Progenitor cell of endocrine pancreas (in vitro differentiated cells): Measurements from ENCODE around the gene RUNDC3A. TPM values are rescaled to one million over a fixed set of nuclear protein-coding genes. Genes with fewer than 3 reads are reported as not detected.

Source experiments
- DNase-seq: peaks from one replicate; pipeline ENCODE4 v3.0.0; 2021; ENCODE audit warnings: low spot score; ENCODE audit not compliant: unreplicated experiment
- H3K27ac Mint-ChIP-seq: 2 replicates; pipeline ENCODE4 v1.8.0; 2021; ENCODE audit warnings: mild to moderate bottlenecking, moderate library complexity, mixed read lengths
- H3K27me3 Mint-ChIP-seq: 2 replicates; pipeline ENCODE4 v1.8.0; 2021; ENCODE audit warnings: mixed read lengths
- H3K36me3 Mint-ChIP-seq: 2 replicates; pipeline ENCODE4 v1.8.0; 2022; ENCODE audit warnings: mixed read lengths; ENCODE audit not compliant: insufficient read depth
- H3K4me1 Mint-ChIP-seq: 2 replicates; pipeline ENCODE4 v1.8.0; 2021; ENCODE audit warnings: low read depth, mixed read lengths
- H3K4me3 Mint-ChIP-seq: 2 replicates; pipeline ENCODE4 v1.8.0; 2021; ENCODE audit warnings: low read depth, mild to moderate bottlenecking, moderate library complexity, mixed read lengths
- H3K9me3 Mint-ChIP-seq: 2 replicates; pipeline ENCODE4 v1.8.0; 2021; ENCODE audit warnings: low read depth, mixed read lengths
- CTCF ChIP-seq: fragments of 200-600 bp; sonication (generic); IDR thresholded peaks from one replicate; pipeline ENCODE4 v1.5.0; 2021; ENCODE audit warnings: antibody characterized with exemption, mild to moderate bottlenecking; ENCODE audit not compliant: unreplicated experiment
- total RNA-seq: library from RNA; stranded (reverse); gene quantifications from 2 replicates; pipeline ENCODE4 v1.2.1, GENCODE V29; 2021

RUNDC3A gene
- total RNA-seq, 1 donor from 2014 or later = 9.3 TPM

DNA sequence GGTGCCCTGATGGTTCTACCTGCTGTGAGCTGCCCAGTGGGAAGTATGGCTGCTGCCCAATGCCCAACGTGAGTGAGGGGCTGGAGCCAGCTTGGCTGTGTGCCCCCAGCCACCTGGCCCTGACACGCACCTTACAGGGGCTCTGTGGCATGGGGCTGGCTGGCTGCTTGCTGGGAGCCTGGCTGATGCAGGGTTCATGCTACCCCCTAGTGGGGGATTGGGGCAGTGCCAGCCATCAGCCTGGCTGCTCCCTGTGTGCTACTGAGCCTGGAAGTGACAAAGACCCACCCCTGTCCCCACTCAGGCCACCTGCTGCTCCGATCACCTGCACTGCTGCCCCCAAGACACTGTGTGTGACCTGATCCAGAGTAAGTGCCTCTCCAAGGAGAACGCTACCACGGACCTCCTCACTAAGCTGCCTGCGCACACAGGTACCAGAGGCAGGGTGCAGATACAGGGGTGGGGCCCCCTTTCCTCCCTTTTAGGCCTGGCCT lies 42.4 kb downstream of the RUNDC3A start:
- peak; percentile 86 for TF ChIP-seq CTCF
- DNase-seq = peak; percentile 70
- Mint-ChIP-seq H3K4me3 (no peak overlapping the region), H3K9me3 (no peaks in the 10 kb centered on the region), H3K27ac (no peak overlapping the region), H3K27me3 (peaks cover 7% of the 10 kb centered on the region), H3K4me1 (no peaks in the 10 kb centered on the region), H3K36me3 (peaks cover 9% of the 10 kb centered on the region)

DNA sequence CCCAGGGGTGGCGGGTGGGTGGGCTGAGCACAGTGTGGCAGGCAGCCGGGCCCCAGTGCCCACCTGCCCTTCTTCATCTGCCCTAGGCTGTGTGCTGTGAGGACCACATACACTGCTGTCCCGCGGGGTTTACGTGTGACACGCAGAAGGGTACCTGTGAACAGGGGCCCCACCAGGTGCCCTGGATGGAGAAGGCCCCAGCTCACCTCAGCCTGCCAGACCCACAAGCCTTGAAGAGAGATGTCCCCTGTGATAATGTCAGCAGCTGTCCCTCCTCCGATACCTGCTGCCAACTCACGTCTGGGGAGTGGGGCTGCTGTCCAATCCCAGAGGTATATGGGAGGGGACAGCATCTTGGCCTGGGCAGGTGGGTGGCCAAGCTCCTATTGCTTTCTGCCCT lies 43.1 kb downstream of the RUNDC3A start:
- H3K9me3 Mint-ChIP-seq = no peaks in the 10 kb centered on the region
- H3K4me3 Mint-ChIP-seq = no peak overlapping the region
- H3K27me3 Mint-ChIP-seq = peaks cover 7% of the 10 kb centered on the region
- peaks cover 11% of the 10 kb centered on the region for H3K36me3 Mint-ChIP-seq
- no peak overlapping the region for H3K27ac Mint-ChIP-seq
- TF ChIP-seq CTCF = no peak
- no peaks in the 10 kb centered on the region for H3K4me1 Mint-ChIP-seq
- no peak for DNase-seq

GRCh38 chr17:44351961-44352827 lies 43.8 kb downstream of the RUNDC3A start:
- Mint-ChIP-seq H3K9me3 (no peaks in the 10 kb centered on the region), H3K27me3 (peaks cover 7% of the 10 kb centered on the region), H3K4me3 (no peak overlapping the region), H3K27ac (no peak overlapping the region), H3K36me3 (peaks cover 11% of the 10 kb centered on the region), H3K4me1 (no peaks in the 10 kb centered on the region)
- no peak for DNase-seq
- no peak for TF ChIP-seq CTCF

DNA sequence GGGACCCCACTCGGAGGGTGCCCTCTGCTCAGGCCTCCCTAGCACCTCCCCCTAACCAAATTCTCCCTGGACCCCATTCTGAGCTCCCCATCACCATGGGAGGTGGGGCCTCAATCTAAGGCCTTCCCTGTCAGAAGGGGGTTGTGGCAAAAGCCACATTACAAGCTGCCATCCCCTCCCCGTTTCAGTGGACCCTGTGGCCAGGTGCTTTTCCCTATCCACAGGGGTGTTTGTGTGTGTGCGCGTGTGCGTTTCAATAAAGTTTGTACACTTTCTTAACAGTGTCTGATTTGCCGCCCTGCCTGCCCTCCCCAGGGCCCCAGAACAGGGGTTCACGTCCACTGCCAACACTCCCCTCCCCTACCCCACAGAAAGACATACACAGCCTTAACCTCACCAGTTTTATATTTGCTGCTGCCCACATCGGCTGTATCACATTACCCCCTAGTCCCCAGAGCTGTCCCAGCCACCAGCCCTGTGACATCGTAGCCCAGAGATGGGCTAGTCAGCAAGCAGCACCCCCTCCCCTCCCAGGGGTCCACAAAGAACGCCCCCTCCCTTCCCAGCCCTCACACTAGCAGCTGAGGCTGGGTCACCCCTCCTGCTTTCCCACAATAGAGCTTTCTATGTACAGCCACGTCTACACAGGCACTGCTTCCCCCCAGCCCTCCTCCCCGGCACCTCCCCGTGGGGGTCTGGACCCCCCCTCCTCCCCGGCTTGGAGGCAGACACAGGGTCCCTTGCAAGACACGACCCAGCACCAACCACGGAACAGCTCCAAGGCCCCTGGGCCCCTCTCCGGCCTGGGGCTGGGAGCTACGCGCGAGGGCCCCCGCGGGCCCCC lies 44.6 kb downstream of the RUNDC3A start:
- TF ChIP-seq CTCF = no peak
- Mint-ChIP-seq H3K27me3 (peaks cover 7% of the 10 kb centered on the region), H3K4me1 (no peaks in the 10 kb centered on the region), H3K4me3 (peak overlapping the region; percentile 35), H3K27ac (no peak overlapping the region), H3K9me3 (no peaks in the 10 kb centered on the region), H3K36me3 (peaks cover 11% of the 10 kb centered on the region)
- no peak for DNase-seq

DNA sequence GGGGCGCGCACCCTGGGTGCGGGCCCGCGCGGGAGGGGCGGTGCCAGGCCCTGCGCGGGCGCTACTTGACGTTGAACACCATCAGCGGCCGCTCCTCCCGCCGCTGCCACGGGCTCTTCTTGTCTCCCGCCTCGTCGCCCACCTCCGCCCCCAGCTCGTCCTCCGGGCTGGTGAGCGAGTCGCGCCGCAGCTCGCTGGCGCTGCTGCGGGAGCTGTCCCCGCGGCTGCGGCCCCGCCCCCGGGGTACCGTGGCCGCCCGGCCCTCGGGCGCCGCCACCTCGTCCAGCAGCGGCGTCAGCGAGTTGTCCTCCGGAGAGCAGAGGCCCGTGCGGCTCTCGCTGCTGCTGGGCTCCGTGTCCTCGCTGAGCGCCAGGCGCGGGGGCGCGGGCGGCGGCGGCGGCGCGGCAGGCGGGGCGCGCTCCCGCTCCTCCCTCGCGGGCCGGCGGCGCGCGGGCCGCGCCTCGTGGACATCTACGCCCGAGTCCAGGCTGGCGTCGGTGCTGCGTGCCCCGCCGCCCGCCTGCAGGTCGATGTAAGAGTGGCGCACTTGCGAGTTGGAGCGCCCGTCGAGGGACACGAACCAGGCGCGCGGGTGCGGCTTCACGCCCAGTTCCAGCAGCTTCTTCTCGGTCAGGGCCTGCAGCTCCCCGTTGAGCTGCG lies 45.4 kb downstream of the RUNDC3A start:
- Mint-ChIP-seq H3K9me3 (no peaks in the 10 kb centered on the region), H3K36me3 (peaks cover 11% of the 10 kb centered on the region), H3K27ac (no peak overlapping the region), H3K4me1 (no peaks in the 10 kb centered on the region), H3K4me3 (no peak overlapping the region), H3K27me3 (peaks cover 7% of the 10 kb centered on the region)
- TF ChIP-seq CTCF = no peak
- DNase-seq = no peak
